HS-5 (cell line): ENCODE results near the gene ICA1.
"Not testable (repeated sequence)": the region's sequence is repeated elsewhere in the genome, so short reads cannot be mapped to it uniquely, and the experiment has no call there.

Experiments used
- DNase-seq: peaks from one replicate; pipeline ENCODE4 v3.0.0-alpha.2; 2012; ENCODE audit warnings: low read depth

ICA1 gene

DNA sequence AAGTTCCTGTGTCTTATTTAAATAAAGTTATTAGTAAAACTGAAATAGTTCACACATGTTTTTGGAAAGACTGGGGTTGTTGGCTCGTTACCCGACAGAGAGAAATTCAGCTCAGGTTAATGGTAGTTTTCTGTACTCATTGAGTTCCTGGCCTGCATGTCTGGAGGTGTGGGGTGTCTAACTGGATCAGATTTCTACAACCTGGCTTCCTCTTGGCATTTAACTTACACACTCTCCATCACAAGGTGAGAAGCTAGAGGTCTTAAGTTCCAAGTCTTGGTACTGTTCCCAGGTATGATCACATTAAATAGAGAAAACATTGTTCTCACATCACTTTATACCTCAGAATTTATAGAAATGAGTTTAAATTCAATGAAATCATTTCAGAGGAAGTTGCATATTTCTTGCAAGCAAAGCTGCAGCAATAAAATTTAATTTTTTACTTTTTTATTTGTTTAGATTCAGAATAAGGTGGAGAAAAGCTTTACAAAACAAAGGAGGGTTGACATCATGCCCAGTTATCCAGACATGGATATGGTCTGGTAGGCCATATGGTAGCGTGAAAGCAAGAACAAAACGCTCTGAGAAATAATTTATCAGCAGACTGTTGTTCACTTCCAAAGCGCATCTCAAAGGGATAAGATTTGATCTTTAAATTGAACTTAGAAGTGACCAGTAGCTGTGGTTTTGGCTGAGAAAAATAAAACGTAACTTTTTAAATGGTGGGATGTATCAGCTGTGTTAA, 172.8 kb downstream of the ICA1 start:
- DNase-seq, result no peak

DNA sequence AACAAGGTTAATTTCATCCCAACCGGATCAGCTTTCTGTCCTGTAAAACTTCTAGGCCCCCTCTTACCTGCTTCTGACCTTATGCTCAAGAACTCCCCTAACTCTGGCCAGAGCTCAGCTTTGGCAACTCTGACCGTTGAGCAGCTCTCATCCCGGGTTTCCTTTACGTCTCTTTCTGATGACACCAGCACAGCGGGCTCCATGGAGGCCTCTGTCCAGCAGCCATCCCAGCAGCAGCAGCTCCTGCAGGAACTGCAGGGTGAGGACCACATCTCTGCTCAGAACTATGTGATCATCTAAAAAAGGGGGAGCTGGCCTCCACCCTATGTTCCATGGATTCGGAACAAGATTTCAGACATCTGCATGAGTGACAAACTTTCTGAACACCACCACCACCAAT, 175.7 kb downstream of the ICA1 start:
- DNase-seq, result no peak

GRCh38 chr7:8085420-8085819, 176.5 kb downstream of the ICA1 start:
- DNase-seq, result no peak

- no peak for DNase-seq
Measured at GRCh38 chr7:8084836-8085235, 177.1 kb downstream of the ICA1 start.

DNA sequence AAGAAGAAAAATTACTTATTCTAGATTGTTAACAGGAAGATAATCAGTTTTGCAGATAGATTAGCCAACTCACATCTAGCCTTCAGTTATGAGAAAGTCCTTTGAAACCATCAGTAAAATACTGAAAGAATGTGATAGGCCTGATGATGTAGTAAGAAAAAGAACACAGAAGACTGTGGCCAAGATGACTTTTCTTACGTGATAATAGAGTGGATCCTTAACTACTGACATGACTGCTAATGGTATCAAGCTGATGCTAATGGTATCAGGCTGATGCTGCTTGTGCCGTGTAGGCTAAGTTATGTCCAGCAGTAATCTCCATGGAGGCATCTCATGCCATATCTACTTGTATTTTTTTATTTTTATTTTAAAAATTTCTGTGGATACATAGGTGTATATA, 179.2 kb downstream of the ICA1 start:
- DNase-seq, result no peak

DNA sequence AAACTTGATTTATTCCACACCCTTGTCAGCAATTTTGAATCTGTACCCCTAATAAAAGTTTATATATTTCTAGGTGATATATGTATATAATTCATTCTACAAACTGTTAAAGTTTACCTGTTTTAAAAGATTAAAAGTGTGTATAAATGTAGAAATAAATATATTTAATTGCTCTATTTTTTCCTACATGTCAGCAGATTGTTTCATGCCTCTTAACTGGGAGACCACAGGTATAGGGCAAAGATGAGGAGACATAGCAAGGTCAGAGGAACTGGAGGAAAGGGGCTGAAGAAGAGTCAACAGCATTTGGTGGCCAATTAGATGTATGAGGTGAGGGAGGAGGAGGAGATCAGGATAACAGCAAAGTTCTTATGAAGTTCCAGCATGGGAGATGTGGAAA, 183.5 kb downstream of the ICA1 start:
- DNase-seq, result no peak

DNA sequence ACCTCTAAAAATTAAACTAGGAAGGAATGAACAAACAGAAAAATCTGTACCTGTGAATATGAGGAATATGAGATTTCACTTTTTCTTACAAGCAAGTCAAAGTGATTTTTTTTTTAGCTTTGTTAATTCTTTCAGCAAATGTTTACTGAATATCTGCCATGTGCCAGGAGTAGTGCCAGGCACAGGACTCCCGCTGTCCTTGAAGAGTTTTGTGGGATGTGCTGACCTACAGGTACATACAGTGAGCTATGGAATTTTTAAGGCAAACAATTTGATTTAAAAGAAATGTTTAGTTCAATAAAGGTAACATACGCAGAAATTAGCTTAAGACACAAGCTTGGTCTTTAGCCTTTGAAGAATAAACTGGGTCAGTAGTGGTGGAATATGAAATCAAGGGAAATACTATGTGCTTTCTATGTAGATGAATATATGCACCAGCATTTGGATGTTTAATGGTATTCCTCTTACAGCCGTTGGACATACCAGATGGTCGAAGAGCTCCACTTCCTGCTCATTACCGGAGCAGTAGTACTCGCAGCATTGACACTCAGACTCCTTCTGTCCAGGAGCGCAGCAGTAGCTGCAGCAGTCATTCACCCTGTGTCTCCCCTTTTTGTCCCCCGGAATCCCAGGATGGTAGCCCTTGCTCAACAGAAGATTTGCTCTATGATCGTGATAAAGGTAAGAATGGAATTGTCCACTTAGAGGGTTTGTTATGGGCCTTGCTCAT, 191.4 kb downstream of the ICA1 start:
- DNase-seq, result no peak

- DNase-seq, result no peak
Measured at GRCh38 chr7:8068892-8069686, 192.9 kb downstream of the ICA1 start.

- peak; percentile 64 for DNase-seq
Measured at GRCh38 chr7:8065356-8065813, 196.6 kb downstream of the ICA1 start.

DNA sequence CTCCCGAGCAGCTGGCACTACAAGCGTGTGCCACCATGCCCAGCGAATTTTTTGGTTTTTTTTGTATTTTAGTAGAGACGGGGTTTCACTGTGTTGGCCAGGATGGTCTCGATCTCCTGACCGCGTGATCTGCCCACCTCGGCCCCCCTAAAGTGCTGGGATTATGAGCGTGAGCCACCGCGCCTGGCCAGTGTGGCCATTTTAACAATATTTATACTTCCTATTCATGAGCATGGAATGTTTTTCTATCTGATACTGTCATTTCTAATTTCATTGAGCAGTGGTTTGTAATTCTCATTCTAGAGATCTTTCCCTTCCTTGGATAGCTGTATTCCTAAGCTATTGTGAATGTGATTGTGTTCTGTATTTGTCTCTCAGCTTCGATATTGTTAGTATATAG, 197.1 kb downstream of the ICA1 start:
- no peak for DNase-seq

DNA sequence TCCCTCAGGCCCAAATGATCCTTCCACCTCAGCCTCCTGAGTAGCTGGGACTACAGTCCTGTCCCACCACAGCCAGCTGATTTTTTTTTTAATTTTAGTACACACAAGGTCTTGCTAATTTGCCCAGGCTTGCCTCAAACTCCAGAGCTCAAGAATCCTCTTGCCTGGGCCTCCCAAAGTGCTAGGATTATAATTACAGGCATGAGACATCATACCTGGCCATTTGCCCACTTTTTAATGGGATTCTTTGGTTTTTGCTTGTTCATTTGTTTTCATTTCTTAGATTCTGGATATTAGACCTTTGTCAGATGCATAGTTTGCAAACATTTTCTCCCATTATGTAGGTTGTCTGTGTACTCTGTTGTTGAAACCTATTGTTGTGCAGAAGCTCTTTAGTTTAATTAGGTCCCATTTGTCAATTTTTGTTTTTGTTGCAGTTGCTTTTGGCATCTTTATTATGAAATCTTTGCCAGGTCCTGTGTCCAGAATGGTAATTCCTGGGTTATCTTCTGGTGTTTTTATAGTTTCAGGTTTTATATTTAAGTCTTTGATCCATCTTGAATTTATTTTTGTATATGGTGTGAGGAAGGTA, 198.2 kb downstream of the ICA1 start:
- no peak for DNase-seq

DNA sequence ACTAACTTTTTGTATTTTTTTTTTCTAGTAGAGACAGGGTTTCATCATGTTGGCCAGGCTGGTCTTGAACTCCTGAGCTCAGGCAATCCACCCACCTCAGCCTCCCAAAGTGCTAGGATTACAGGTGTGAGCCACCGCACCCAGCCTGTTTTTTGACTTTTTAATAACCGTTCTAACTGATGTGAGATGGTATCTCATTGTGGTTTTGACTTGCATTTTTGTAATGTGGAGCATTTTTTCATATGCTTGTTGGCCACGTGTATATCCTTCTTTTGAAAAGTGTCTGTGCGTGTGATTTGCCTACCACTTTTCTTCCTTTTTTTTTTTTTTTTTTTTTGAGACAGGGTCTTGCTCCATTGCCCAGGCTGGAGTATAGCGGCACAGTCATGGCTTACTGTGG, 198.7 kb downstream of the ICA1 start:
- not testable (repeated sequence) for DNase-seq
